ENCODE data around the gene CASZ1.

CASZ1 gene

GRCh38 chr1:10649517-10650201, 146.8 kb downstream of the CASZ1 start:
- no peak for DNase-seq

- DNase-seq, result no peak
These were observed 147.5 kb downstream of the CASZ1 start for GRCh38 chr1:10648689-10649516.

- DNase-seq, result no peak
These were observed 148.9 kb downstream of the CASZ1 start for GRCh38 chr1:10647414-10648170.

- DNase-seq, result no peak
These were observed 150.0 kb downstream of the CASZ1 start for GRCh38 chr1:10646347-10646861.

- DNase-seq, result no peak
These were observed 151.9 kb downstream of the CASZ1 start for GRCh38 chr1:10644307-10645128.

- DNase-seq, result no peak
These were observed 152.7 kb downstream of the CASZ1 start for GRCh38 chr1:10643607-10644306.

GRCh38 chr1:10642403-10643080, 153.9 kb downstream of the CASZ1 start:
- DNase-seq, result no peak

- no peak for DNase-seq
These were observed 154.5 kb downstream of the CASZ1 start for GRCh38 chr1:10641976-10642375.

- no peak for DNase-seq
These were observed 155.4 kb downstream of the CASZ1 start for GRCh38 chr1:10640843-10641553.

- DNase-seq, result no peak
These were observed 156.5 kb downstream of the CASZ1 start for GRCh38 chr1:10639775-10640578.

- DNase-seq, result no peak
These were observed 157.3 kb downstream of the CASZ1 start for GRCh38 chr1:10639011-10639774.

- no peak for DNase-seq
These were observed 157.9 kb downstream of the CASZ1 start for GRCh38 chr1:10638559-10639005.

- DNase-seq, result no peak
These were observed 158.4 kb downstream of the CASZ1 start for GRCh38 chr1:10637834-10638558.

- DNase-seq, result no peak
These were observed 159.0 kb downstream of the CASZ1 start for GRCh38 chr1:10637400-10637799.

GRCh38 chr1:10635992-10636391, 160.5 kb downstream of the CASZ1 start:
- DNase-seq, result no peak

GRCh38 chr1:10635085-10635896, 161.2 kb downstream of the CASZ1 start:
- DNase-seq, result no peak

GRCh38 chr1:10634428-10635084, 161.9 kb downstream of the CASZ1 start:
- no peak for DNase-seq

Measured in CD4-positive, alpha-beta T cell treated with Interleukin-12 subunit alpha and Interleukin-12 subunit beta, for 1 hour (primary cell).